ENCODE measurements around the gene PRRT2. TPM values are rescaled to one million over a fixed set of nuclear protein-coding genes. Genes with fewer than 3 reads are reported as not detected.

The PRRT2 gene
- total RNA-seq, 1 donor from 2014 or later = 10.6 TPM

DNA sequence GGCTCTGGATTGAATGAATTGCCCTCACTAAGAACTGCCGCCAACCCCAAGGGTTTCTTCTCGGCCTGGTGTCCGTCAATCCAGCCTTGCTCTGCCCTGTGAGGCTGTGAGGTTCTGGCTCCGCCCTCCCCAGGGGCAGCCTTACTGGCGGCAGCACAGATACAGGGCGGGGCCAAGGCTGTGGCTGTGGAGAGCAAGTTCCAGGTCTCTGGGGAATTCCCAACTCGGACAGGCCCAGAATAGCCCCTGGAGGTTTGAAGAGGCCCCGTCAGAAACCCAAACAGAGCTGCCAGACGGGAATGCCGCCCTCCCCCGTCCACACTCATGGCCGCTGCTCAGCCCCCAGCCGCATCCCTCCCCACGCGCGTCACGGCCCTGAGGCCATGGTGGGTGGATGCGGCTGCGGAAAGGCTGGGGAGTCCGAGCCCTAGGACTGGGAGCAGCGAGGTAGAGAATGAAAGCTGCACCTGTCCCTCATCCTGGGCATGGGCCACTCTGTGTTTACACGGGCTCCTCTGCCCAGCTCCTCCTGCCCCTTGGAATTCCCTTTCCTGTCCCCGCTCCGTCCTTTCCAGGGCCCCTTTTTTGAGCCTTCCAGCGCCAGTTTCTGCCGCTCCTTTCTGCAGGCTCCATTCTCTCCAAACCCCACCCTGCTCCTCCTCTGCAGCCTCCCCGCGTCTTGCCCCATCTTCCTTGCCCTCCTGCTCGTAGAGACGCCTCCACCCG, 660 bp upstream of the PRRT2 start:
- peak; percentile 96 for DNase-seq (ENCODE audit: low spot score)

- DNase-seq (ENCODE audit: low spot score) = no peak
Observed at GRCh38 chr16:29812754-29813643, 1.0 kb downstream of the PRRT2 start.

DNA sequence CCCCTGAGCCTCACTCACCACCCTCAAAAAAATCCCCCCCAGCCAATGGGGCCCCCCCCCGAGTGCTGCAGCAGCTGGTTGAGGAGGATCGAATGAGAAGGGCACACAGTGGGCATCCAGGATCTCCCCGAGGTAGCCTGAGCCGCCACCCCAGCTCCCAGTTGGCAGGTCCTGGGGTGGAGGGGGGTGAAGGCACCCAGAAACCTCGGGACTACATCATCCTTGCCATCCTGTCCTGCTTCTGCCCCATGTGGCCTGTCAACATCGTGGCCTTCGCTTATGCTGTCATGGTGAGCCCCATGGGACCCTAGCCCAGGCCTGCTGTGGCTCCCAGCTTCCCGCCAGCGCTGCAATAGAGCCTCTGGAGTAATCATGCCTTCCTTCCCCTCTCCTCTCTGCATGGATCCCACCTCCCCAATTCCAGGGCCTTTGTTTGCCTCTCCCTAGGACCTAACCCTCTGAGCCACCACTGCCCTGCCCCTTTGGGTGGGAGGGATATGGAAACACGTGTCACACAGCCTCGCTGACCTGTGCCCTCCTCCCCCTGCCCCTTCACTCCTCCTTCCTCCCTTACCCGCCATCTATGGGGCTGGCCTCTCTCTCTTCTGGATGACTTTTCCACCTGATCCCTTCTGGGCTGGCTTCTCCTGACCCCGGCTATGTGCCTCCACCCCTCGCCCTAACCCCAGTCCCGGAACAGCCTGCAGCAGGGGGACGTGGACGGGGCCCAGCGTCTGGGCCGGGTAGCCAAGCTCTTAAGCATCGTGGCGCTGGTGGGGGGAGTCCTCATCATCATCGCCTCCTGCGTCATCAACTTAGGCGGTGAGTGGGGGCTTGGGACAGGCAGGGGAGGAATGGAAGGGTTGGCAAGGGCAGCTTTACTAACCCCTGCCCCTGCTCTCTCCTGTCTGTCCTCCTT, 1.9 kb downstream of the PRRT2 start:
- no peak for DNase-seq (ENCODE audit: low spot score)

DNA sequence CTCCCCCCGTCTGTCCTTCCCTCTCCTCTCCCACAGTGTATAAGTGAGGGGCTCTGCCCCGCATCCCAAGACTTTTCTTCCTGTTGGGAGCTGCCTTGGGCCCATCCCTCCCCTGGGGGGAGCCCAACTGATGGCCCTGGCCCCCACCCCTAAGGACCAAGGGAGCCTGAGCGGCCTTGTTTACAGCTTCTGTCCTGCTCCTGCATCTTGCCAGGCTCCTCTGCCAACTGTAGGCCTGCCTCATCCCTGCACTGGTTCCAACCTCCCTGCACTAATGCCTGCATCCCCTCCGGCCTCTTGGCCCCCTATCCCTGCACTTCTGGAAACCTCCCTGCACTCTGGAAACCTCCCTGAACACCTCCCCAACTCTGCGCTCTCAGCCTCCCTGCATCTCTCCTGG, 2.6 kb downstream of the PRRT2 start:
- DNase-seq (ENCODE audit: low spot score) = no peak

GRCh38 chr16:29815032-29815721, 3.2 kb downstream of the PRRT2 start:
- DNase-seq (ENCODE audit: low spot score) = peak; percentile 63

- DNase-seq (ENCODE audit: low spot score) = peak; percentile 99
Observed at GRCh38 chr16:29815793-29816693, 4.0 kb downstream of the PRRT2 start, which contains the start of gene PAGR1. Gene PAGR1, plus strand, starts transcription at chr16:29816152. Its CDS starts 374 bp downstream, at chr16:29816526.

- DNase-seq (ENCODE audit: low spot score) = peak; percentile 80
Observed at GRCh38 chr16:29816694-29817441, 4.9 kb downstream of the PRRT2 start.

- DNase-seq (ENCODE audit: low spot score) = no peak
Observed at GRCh38 chr16:29818082-29818481, 6.1 kb downstream of the PRRT2 start.

DNA sequence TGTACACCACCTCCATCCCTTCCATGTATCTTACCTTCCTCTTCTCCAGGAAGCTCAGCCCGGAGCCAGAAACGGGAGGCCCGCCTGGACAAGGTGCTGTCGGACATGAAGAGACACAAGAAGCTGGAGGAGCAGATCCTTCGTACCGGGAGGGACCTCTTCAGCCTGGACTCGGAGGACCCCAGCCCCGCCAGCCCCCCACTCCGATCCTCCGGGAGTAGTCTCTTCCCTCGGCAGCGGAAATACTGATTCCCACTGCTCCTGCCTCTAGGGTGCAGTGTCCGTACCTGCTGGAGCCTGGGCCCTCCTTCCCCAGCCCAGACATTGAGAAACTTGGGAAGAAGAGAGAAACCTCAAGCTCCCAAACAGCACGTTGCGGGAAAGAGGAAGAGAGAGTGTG, 7.5 kb downstream of the PRRT2 start:
- no peak for DNase-seq (ENCODE audit: low spot score)

GRCh38 chr16:29820271-29820701, 8.3 kb downstream of the PRRT2 start, which contains the start of gene MVP:
Gene MVP, plus strand, starts transcription at chr16:29820462. Its CDS starts 10,088 bp downstream, at chr16:29830550.
- DNase-seq (ENCODE audit: low spot score) = peak; percentile 84

DNA sequence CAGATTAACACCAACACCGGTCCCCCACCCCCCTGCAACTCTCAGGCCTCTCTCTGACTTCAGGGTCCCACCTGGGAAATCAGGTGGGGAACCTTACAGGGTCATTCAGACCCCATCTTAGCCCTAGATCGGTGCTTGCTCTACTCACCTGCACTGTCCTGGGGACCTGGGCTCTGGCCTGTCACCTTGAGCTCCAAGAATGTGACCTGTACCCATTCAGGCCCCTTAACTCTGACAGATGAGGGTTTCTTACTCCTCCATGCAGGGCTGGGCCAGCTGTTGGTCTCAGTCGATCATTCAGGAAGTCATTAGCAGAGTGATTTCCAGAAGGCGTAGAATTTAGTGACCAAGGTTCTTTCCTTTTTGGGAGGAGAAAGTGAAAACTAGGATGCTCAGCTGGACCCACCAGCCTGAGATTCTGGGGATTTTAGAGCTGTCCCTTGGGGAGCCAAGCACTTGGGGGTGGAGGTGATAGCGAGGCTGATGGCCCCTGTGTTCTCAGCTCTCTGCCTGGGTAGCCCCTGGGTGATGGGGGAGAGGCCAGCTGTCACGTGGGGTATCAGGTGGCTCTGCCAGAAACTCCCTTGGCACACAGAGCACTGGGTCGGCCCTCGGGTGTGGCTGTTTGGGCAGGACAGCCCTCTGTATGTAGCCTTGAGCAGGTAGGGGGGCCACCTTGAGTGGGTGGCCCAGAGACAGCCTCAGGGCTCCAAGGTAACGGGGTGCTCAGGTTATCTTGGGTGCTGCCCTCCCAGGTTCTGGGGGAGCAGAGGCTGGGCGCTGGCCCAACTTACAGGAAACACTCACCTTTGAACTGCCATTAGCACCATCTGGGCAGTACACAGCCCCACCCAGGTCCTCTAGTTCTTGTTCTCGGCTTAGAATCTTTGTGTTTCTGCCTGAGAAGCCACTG, 9.0 kb downstream of the PRRT2 start:
- peak; percentile 87 for DNase-seq (ENCODE audit: low spot score)

- DNase-seq (ENCODE audit: low spot score) = no peak
Observed at GRCh38 chr16:29821643-29822115, 9.7 kb downstream of the PRRT2 start.

DNA sequence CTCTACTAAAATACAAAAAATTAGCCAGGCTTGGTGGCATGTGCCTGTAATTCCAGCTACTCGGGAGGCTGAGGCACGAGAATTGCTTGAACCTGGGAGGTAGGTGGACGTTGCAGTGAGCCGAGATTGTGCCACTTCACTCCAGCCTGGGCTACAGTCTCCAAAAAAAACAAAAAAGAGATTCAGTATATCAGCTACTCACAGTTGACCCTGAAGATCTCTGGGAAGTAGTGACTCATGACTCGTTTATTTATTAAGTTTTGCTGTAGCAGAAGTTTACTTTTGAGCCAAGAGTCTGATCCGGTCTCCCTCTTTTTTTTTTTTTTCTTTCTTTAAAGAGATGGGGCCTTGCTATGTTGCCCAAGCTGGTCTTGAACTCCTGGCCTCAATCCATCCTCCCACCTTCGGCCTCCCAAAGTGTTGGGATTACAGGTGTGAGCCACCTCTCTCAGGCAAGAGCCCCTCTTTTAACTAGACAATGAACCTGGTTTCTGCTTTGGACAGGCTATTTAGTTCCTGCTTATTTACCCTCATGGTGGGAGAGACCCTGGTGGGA, 12.7 kb downstream of the PRRT2 start:
- no peak for DNase-seq (ENCODE audit: low spot score)

- DNase-seq (ENCODE audit: low spot score) = no peak
Observed at GRCh38 chr16:29825145-29826044, 13.4 kb downstream of the PRRT2 start.

- DNase-seq (ENCODE audit: low spot score) = no peak
Observed at GRCh38 chr16:29826342-29826695, 14.3 kb downstream of the PRRT2 start.

DNA sequence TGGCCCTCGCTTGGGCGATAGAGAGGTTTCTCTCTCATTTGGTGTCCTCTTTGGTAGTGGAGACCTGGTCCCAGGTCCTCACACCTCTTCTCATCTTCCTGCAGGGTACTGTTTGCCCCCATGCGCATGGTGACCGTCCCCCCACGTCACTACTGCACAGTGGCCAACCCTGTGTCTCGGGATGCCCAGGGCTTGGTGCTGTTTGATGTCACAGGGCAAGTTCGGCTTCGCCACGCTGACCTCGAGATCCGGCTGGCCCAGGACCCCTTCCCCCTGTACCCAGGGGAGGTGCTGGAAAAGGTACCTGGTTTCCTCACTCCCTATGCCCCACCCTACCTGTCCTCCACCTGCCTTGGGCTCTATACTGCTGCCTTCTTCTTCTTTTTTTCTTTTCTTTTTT, 18.8 kb downstream of the PRRT2 start:
- DNase-seq (ENCODE audit: low spot score) = no peak

- DNase-seq (ENCODE audit: low spot score) = no peak
Observed at GRCh38 chr16:29831490-29831889, 19.5 kb downstream of the PRRT2 start.

Data from ureter (tissue), 1 donor.